ENCODE results near the gene CNTN6. TPM values are rescaled to one million over a fixed set of nuclear protein-coding genes. Genes with fewer than 3 reads are reported as not detected.

Gene CNTN6
- total and polyA plus RNA-seq, 2 of the 4 experiments (the other 2 are of a cell fraction), result not detected

GRCh38 chr3:1197051-1197450, 104.2 kb downstream of the CNTN6 start:
- Histone ChIP-seq H3K4me2 (ENCODE audit: low read depth, low read length) (no peak overlapping the region), H3K14ac (replicated peaks; ENCODE audit: low read depth, low read length) (no peak overlapping the region), H2BK120ac (ENCODE audit: low read depth, low read length) (no peak overlapping the region), H4K5ac (ENCODE audit: low read depth, low read length) (no peak overlapping the region), H3K23ac (ENCODE audit: low read depth, low read length) (no peak overlapping the region), H2BK15ac (ENCODE audit: low read depth, low read length) (no peak overlapping the region), H2AK5ac (ENCODE audit: low read depth, low read length) (no peak overlapping the region), H3K9me1 (ENCODE audit: insufficient read depth, low read length) (no peaks in the 10 kb centered on the region), H3K79me1 (ENCODE audit: low read depth in 1 of 2, low read length in 2 of 2) (no peaks in the 10 kb centered on the region), H3K56ac (ENCODE audit: extremely low read depth, insufficient read depth, low read length) (no peak overlapping the region), H3K27ac (ENCODE audit: insufficient read depth, low read length) (no peak overlapping the region), H3K36me3 (ENCODE audit: control insufficient read depth, insufficient read depth, low read length) (no peaks in the 10 kb centered on the region), H3K4ac (ENCODE audit: low read depth, low read length) (no peak overlapping the region), H3K9ac (ENCODE audit: low read depth, low read length) (no peak overlapping the region), H4K91ac (ENCODE audit: insufficient read depth, low read depth, low read length) (no peak overlapping the region), H3K4me1 (ENCODE audit: control insufficient read depth, insufficient read depth, low read length) (no peaks in the 10 kb centered on the region), H4K8ac (ENCODE audit: low read depth in 2 of 2, low read length in 2 of 2) (no peak overlapping the region), H3K27me3 (ENCODE audit: control insufficient read depth, insufficient read depth, low read length) (no peaks in the 10 kb centered on the region), H3K9me3 (ENCODE audit: control insufficient read depth, insufficient read depth, low read length) (peaks cover 2% of the 10 kb centered on the region; the same call in 1 of the 2 replicates), H2BK20ac (ENCODE audit: low read depth, low read length) (no peak overlapping the region), H2AFZ (replicated peaks; ENCODE audit: low read length, poor library complexity) (no peak overlapping the region), H2AK9ac (replicated peaks; ENCODE audit: low read depth, low read length, poor library complexity) (no peak overlapping the region), H3K18ac (ENCODE audit: low read depth, low read length) (no peak overlapping the region), H3K4me3 (ENCODE audit: insufficient read depth, low read depth, low read length) (no peak overlapping the region), H2BK5ac (ENCODE audit: low read depth, low read length, poor library complexity, severe bottlenecking) (no peak overlapping the region), H4K20me1 (ENCODE audit: insufficient read depth, low read length) (no peaks in the 10 kb centered on the region)
- no peak for TF ChIP-seq CEBPB (IDR thresholded peaks at IDR 0.05; ENCODE audit: low read depth, low read length)
- no peak for TF ChIP-seq NFE2L2 (IDR thresholded peaks at IDR 0.05; ENCODE audit: low read depth, low read length)
- TF ChIP-seq RAD21 (IDR thresholded peaks at IDR 0.05; ENCODE audit: low read length), result no peak
- no peak for TF ChIP-seq RCOR1 (IDR thresholded peaks at IDR 0.05; ENCODE audit: insufficient replicate concordance, low read length)
- TF ChIP-seq MAFK (IDR thresholded peaks at IDR 0.05; ENCODE audit: low read depth, low read length), result no peak
- TF ChIP-seq POLR2A (IDR thresholded peaks at IDR 0.05; ENCODE audit: low read depth, low read length), result no peak
- TF ChIP-seq CTCF (conservative IDR thresholded peaks at IDR 0.05; ENCODE audit: low read depth, low read length), result no peak
- no peak for TF ChIP-seq RFX5 (IDR thresholded peaks at IDR 0.05; ENCODE audit: low read depth, low read length)
- no peak for TF ChIP-seq USF2 (IDR thresholded peaks at IDR 0.05; ENCODE audit: low read depth, low read length)
- TF ChIP-seq ELK1 (IDR thresholded peaks at IDR 0.05; ENCODE audit: borderline replicate concordance, low read depth, low read length), result no peak
- no peak for TF ChIP-seq BHLHE40 (IDR thresholded peaks at IDR 0.05; ENCODE audit: low read depth, low read length)
- TF ChIP-seq CHD1 (IDR thresholded peaks at IDR 0.05; ENCODE audit: low read depth, low read length), result no peak
- no peak for TF ChIP-seq MAZ (IDR thresholded peaks at IDR 0.05; ENCODE audit: borderline replicate concordance, low read depth, low read length)
- no peak for TF ChIP-seq SMC3 (IDR thresholded peaks at IDR 0.05; ENCODE audit: low read depth, low read length)
- no peak for TF ChIP-seq FOS (IDR thresholded peaks at IDR 0.05; ENCODE audit: low read depth, low read length)
- intact Hi-C loops (cut with micrococcal nuclease) (no loop called here), dilution Hi-C loops (cut with HindIII; ENCODE audit: low sequenced_read_pairs, unreplicated experiment) (no loop called here), in situ Hi-C loops (cut with MboI; ENCODE audit: low sequenced_read_pairs) (no loop called here)
- BruUV-seq (replicated peaks), result no TSS peak
- ChIA-PET CTCF (no interaction called here), POLR2A (ENCODE audit: unreplicated experiment) (no interaction called here)
- ATAC-seq (ENCODE audit: low read depth), result no peak
- no peak for DNase-seq
- no CpG with 5 or more reads among the region's 2 CpGs for WGBS, 2 experiments (ENCODE audit: extremely low coverage in 2 of 2, insufficient read length in 1 of 2)
